Measurements from ENCODE around the gene FBLN1. TPM values are rescaled to one million over a fixed set of nuclear protein-coding genes. Genes with fewer than 3 reads are reported as not detected.

FBLN1 gene
- total and polyA plus RNA-seq, 2 of the 13 experiments (the other 11 are each of a cell fraction or from before 2014, with no cell fraction given) = 37.3 to 103 TPM

DNA sequence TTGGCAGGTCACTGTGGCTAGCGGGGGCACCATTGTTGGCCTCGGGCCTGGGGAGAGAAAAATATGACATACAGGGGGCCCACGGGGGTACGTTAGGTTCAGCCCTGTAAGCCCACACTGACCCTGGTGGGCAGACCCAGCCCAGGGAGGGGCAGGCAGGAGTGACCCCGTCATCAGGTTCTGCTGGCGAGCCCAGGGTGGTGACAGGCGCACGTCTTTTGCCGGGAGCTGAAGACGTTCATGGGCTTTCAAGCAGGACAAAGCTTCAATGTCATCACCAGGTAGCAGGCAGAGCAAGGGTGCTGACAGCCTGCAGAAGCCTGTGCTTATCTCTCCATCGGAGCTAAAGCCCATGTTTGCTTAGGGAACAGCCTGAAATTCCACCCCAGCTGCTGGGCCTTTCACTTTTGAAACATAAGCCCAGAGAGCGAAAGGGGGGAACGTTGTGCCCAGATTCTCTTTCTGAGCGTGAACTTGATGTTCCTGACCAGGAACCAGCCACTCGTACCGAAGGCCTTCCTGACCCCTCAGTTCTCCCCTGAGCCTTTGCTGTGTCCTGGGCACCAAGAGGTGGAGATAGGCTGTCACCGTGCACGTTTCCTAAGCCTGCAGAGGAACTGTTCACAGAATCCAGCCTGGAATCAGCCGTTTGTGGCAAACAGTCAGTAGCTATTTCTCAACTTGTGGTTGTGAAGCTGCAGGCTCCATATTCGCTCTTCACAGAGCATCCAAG is 94.9 kb downstream of the FBLN1 start (continued):
- no peak for TF ChIP-seq BCL3 (CRISPR knock-in tag; IDR thresholded peaks at IDR 0.05)
- TF ChIP-seq ZNF235 (CRISPR knock-in tag; IDR thresholded peaks at IDR 0.05; ENCODE audit: borderline replicate concordance) = no peak
- peak; percentile 25; the same call in 1 of the 2 replicates for TF ChIP-seq NR2C2 (CRISPR knock-in tag; IDR thresholded peaks at IDR 0.05; ENCODE audit: borderline replicate concordance)
- TF ChIP-seq GTF3A (CRISPR knock-in tag; conservative IDR thresholded peaks at IDR 0.05) = no peak
- TF ChIP-seq KAT8 (CRISPR knock-in tag; IDR thresholded peaks at IDR 0.05) = 0 out of 2 replicates have a peak, but pooled peaks have one; percentile 38
- TF ChIP-seq MEIS1 (CRISPR knock-in tag; IDR thresholded peaks at IDR 0.05; ENCODE audit: borderline replicate concordance) = peak; percentile 73
- TF ChIP-seq ZNF350 (CRISPR knock-in tag; IDR thresholded peaks at IDR 0.05; ENCODE audit: borderline replicate concordance, low read depth) = peak; percentile 41; the same call in 1 of the 2 replicates
- TF ChIP-seq ZBTB49 (CRISPR knock-in tag; IDR thresholded peaks at IDR 0.05; ENCODE audit: borderline replicate concordance) = no peak
- no peak; the same call in 1 of the 2 replicates for TF ChIP-seq ZNF598 (CRISPR knock-in tag; IDR thresholded peaks at IDR 0.05; ENCODE audit: borderline replicate concordance)
- 0 out of 2 replicates have a peak, but pooled peaks have one; percentile 70 for TF ChIP-seq ZNF614 (CRISPR knock-in tag; IDR thresholded peaks at IDR 0.05; ENCODE audit: borderline replicate concordance)
- no peak for TF ChIP-seq KLF15 (CRISPR knock-in tag; IDR thresholded peaks at IDR 0.05; ENCODE audit: borderline replicate concordance)
- no peak for TF ChIP-seq ZNF224 (CRISPR knock-in tag; IDR thresholded peaks at IDR 0.05)
- TF ChIP-seq ZNF329 (CRISPR knock-in tag; IDR thresholded peaks at IDR 0.05; ENCODE audit: low read depth) = no peak
- peak; percentile 27; the same call in 1 of the 2 replicates for TF ChIP-seq CEBPG (CRISPR knock-in tag; IDR thresholded peaks at IDR 0.05)
- TF ChIP-seq DNMT1 (CRISPR knock-in tag; IDR thresholded peaks at IDR 0.05) = no peak
- no peak for TF ChIP-seq AGO2 (optimal IDR thresholded peaks at IDR 0.05; ENCODE audit: low read depth, low read length)
- TF ChIP-seq, protein P1, sequence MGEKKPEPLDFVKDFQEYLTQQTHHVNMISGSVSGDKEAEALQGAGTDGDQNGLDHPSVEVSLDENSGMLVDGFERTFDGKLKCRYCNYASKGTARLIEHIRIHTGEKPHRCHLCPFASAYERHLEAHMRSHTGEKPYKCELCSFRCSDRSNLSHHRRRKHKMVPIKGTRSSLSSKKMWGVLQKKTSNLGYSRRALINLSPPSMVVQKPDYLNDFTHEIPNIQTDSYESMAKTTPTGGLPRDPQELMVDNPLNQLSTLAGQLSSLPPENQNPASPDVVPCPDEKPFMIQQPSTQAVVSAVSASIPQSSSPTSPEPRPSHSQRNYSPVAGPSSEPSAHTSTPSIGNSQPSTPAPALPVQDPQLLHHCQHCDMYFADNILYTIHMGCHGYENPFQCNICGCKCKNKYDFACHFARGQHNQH (CRISPR knock-in tag; IDR thresholded peaks at IDR 0.05) = peak; percentile 62; the same call in 1 of the 2 replicates
- no peak for TF ChIP-seq CAMTA2 (CRISPR knock-in tag; IDR thresholded peaks at IDR 0.05; ENCODE audit: borderline replicate concordance)
- 0 out of 2 replicates have a peak, but pooled peaks have one; percentile 65 for TF ChIP-seq PAX8 (CRISPR knock-in tag; IDR thresholded peaks at IDR 0.05; ENCODE audit: borderline replicate concordance)
- TF ChIP-seq ADNP (CRISPR knock-in tag; IDR thresholded peaks at IDR 0.05) = no peak
- TF ChIP-seq ZBTB10 (CRISPR knock-in tag; IDR thresholded peaks at IDR 0.05; ENCODE audit: borderline replicate concordance) = peak; percentile 74; the same call in 1 of the 2 replicates

Measured in HepG2 (cell line).